WI38 (cell line): Measurements from ENCODE around the gene ETV4.

ENCODE experiments used
- H3K4me3 ChIP-seq: 2 replicates; pipeline ENCODE4 v1.5.1; 2011; ENCODE audit warnings: low read depth, mild to moderate bottlenecking, control low read depth, low read length
- CTCF ChIP-seq: IDR thresholded peaks from 2 replicates; pipeline ENCODE4 v1.5.1; 2012; ENCODE audit warnings: low read depth, mild to moderate bottlenecking, control low read depth, low read length

ETV4 gene

DNA sequence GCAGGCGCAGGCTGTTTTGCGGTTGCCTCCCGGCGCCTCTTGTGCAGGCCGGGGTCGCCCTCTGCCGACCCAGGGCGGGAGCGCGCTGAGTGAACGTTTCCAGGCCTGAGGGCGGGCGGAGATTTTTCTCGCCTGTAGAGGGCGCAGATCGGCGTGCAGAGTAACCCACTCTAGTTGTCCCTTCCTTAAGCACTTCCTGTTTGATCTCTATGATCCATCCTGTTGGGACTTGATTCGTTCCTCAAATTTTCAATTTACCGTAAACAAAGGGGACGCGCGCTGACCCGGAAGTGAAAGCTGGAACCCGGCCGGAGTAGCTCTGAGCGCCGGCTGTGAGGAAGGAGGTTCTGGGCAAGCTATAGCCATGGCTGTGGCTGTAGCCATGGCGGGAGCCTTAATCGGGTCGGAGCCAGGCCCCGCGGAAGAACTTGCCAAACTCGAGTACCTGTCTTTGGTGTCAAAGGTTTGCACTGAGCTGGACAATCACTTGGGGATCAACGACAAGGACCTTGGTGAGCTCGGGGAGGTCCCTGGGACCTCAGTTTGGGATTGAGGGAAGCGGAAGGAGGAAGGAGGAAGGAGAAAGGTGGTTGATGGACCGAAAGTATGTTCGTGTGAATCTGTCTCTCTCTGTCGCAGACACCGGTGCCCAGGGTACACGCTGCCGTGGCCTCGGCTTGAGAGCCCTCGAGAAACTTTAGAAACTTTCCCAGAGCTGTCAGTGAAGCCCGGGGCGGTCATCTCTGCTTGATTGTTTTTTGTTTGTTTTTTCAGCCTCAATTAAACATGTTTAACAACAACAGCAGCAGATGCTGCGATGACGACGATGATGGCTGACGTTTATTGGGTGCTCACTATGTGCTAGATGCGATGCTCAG lies 62.2 kb downstream of the ETV4 start, which contains the start of gene DHX8:
Gene DHX8, plus strand, starts transcription at position 302 of the 878 bp plus-strand sequence. Its CDS starts 63 bp downstream, at position 365.
- peak; percentile 99 for TF ChIP-seq CTCF
- peak within 1 kb of the TSS; percentile 95 for H3K4me3 ChIP-seq

DNA sequence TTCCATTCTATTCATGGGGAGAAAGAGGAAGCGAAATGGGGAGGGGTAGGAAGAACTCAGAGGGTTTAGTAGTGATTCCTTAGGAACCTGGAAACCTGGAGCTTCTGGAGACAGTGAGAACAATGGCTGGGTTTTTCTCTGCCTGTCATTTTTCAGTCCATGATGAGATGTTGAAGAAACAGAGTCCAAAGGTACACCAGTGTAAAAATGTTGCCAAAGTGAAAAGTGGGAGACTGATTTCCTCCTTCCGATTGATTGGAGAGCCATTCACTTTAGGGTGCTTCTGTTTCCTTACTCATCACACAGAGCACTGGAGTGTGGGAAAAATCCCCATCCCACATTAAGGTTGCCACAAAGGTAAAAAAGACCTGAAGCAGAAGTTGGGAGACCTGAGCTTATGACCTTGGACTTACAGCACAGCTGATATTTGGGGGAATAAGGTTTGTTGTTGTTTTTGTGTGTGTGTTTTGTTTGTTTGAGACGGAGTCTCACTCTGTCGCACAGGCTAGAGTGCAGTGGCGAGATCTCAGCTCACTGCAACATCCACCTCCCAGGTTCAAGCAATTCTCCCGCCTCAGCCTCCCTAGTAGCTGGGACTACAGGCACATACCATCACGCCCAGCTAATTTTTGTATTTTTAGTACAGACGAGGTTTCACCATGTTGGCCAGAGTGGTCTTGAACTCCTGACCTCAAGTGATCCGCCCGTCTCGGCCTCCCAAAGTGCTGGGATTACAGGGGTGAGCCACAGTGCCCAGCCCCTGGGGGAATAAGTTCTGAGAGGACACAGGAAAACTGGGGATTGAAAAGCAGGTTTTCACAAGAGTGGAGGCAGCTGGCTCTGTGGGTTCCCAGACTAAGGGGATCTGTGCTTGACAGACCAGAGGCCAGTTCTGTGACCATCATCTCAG lies 63.8 kb downstream of the ETV4 start:
- no peak overlapping the region for H3K4me3 ChIP-seq
- TF ChIP-seq CTCF, result no peak

DNA sequence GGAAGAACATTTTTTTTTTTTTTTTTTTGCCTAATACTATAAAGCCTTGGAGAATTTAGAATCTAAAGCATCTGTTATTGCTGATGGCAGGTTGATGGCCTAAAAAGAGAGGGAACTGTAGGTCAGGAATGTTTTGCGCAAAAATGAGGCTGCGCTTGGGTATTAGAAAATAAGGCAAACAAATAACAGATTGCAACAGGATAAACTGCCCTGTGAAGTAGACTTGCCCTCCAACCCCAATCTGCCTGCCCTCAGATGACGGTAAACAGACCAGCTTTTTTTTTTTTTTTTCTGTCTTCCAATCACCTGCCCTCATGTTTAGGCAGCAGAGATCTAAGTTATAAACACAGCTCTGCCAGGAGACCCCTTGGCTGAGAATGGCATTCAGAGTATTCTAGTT lies 66.2 kb downstream of the ETV4 start:
- no peak overlapping the region for H3K4me3 ChIP-seq
- TF ChIP-seq CTCF, result no peak
